ENCODE measurements around the gene CCNT2. TPM values are rescaled to one million over a fixed set of nuclear protein-coding genes. Genes with fewer than 3 reads are reported as not detected.
"Not testable (repeated sequence)": the region's sequence is repeated elsewhere in the genome, so short reads cannot be mapped to it uniquely, and the experiment has no call there.

CCNT2 gene
- total and polyA plus RNA-seq, 2 experiments from 2014 or later: 15.5 to 15.7 TPM

DNA sequence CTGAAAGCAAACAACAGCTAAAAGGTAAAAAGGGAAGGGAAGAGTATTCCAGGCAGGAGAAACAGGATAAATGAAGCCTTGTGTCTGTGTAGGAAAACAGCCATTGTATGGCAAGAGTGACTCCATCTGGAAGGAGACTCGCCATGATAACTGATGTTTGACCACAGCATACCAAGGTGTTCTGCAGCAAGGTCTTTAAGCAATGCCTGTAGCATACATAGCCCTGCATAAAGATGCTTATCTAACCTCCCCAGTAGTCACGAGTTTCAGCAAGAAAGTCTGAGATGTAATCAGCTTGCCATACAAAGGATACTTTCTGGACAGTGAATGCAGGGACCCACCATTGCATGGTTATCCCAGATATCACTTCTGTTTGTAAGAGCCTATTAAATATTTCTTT, 11.9 kb upstream of the CCNT2 start:
- Histone ChIP-seq H3K9me3 (ENCODE audit: low read depth) (no peaks in the 10 kb centered on the region), H3K4me1 (ENCODE audit: insufficient read depth) (no peaks in the 10 kb centered on the region), H3K9ac (no peak overlapping the region), H3K9me2 (ENCODE audit: insufficient read depth) (no peaks in the 10 kb centered on the region), H2AFZ (no peak overlapping the region), H3K27me3 (replicated peaks; ENCODE audit: insufficient read depth) (no peaks in the 10 kb centered on the region), H3K27ac (no peak overlapping the region), H4K20me1 (ENCODE audit: insufficient read depth) (no peaks in the 10 kb centered on the region), H3F3A (ENCODE audit: insufficient read depth) (no peaks in the 10 kb centered on the region), H3K4me2 (ENCODE audit: unreplicated experiment) (no peak overlapping the region), H3K79me2 (ENCODE audit: insufficient read depth) (no peaks in the 10 kb centered on the region), H3K36me3 (ENCODE audit: low read depth) (no peaks in the 10 kb centered on the region), H3K4me3 (no peak overlapping the region)
- no peak for DNase-seq
- 40 to 42% methylated on average over 2 of the region's 2 CpGs for WGBS, 2 experiments (ENCODE audit: low coverage in 1 of 2, low lambda C conversion rate in 2 of 2, missing lambda C conversion rate in 2 of 2)
- no peak for TF ChIP-seq EZH2 (IDR thresholded peaks at IDR 0.05; ENCODE audit: insufficient read depth, poor library complexity, severe bottlenecking)
- no peak for TF ChIP-seq EZH2phosphoT487 (IDR thresholded peaks at IDR 0.05; ENCODE audit: insufficient read depth, low read depth)
- in situ Hi-C loops (cut with MboI): no loop called here

DNA sequence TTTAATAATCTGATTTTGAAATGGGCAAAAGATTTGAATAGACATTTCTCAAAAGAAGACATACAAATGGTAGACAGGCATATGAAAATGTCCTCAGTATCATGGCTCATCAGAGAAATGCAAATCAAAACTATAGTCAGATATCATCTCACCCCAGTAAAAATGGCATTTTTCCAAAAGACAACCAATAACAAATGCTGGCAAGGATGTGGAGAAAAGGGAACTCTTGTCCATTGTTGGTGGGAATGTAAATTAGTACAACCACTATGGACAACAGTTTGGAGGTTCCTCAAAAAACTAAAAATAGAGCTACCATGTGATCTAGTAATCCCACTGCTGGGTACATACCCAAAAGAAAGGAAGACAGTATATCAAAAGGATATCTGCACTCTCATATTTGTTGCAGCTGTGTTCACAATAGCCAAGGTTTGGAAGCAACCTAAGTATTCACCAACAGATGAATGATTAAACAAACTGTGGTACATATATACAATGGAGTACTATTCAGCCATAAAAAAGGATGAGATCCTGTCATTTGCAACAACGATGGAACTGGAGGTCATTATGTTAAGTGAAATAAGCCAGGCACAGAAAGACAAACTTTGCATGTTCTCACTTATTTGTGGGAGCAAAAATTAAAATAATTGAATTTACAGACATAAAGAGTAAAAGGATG, 11.0 kb upstream of the CCNT2 start:
- H3F3A ChIP-seq (ENCODE audit: insufficient read depth); H3K36me3 ChIP-seq (ENCODE audit: low read depth); in situ Hi-C loops (cut with MboI); H3K27me3 ChIP-seq (replicated peaks; ENCODE audit: insufficient read depth); H3K4me3 ChIP-seq; H2AFZ ChIP-seq; H4K20me1 ChIP-seq (ENCODE audit: insufficient read depth); H3K79me2 ChIP-seq (ENCODE audit: insufficient read depth); H3K27ac ChIP-seq; H3K9me2 ChIP-seq (ENCODE audit: insufficient read depth); H3K9ac ChIP-seq; H3K9me3 ChIP-seq (ENCODE audit: low read depth); H3K4me1 ChIP-seq (ENCODE audit: insufficient read depth); DNase-seq; H3K4me2 ChIP-seq (ENCODE audit: unreplicated experiment): not testable (repeated sequence)
- 30 to 43% methylated on average over 1 of the region's 1 CpG for WGBS, 2 experiments (ENCODE audit: low coverage in 1 of 2, low lambda C conversion rate in 2 of 2, missing lambda C conversion rate in 2 of 2)

DNA sequence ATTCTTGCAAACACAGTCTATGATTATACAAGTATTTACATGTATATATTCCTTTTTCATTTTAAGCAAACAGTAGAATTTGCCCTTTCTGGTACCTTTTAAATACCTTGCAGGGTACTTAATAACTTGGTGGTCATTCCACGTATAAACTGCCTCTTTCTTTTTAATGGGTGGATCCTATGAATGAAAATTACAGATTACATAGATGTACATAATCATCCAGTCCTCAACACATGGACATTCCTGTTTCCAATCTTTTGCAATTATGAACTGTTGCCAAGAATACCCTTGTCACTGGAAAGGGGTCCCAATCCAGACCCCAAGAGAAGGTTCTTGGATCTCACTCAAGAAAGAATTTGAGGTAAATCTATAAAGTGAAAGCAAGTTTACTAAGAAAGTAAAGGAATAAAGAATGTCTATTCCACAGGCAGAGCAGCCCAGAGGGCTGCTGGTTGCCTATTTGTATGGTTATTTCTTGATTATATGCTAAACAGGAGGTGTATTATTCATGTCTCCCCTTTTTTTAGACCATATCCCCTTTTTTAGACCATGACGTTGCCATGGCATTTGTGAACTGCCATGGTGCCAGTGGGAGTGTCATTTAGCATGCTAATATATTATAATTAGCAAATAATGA, 7.7 kb upstream of the CCNT2 start:
- Histone ChIP-seq H2AFZ (no peak overlapping the region), H3K9me2 (ENCODE audit: insufficient read depth) (no peaks in the 10 kb centered on the region), H3K9ac (no peak overlapping the region), H4K20me1 (ENCODE audit: insufficient read depth) (no peaks in the 10 kb centered on the region), H3K27ac (no peak overlapping the region), H3K4me1 (ENCODE audit: insufficient read depth) (no peaks in the 10 kb centered on the region), H3K79me2 (ENCODE audit: insufficient read depth) (no peaks in the 10 kb centered on the region), H3F3A (ENCODE audit: insufficient read depth) (no peaks in the 10 kb centered on the region), H3K4me3 (no peak overlapping the region), H3K4me2 (ENCODE audit: unreplicated experiment) (no peak overlapping the region), H3K27me3 (replicated peaks; ENCODE audit: insufficient read depth) (no peaks in the 10 kb centered on the region), H3K9me3 (ENCODE audit: low read depth) (no peaks in the 10 kb centered on the region), H3K36me3 (ENCODE audit: low read depth) (no peaks in the 10 kb centered on the region)
- DNase-seq: no peak
- 40 to 54% methylated on average over 2 of the region's 2 CpGs for WGBS, 2 experiments (ENCODE audit: low coverage in 1 of 2, low lambda C conversion rate in 2 of 2, missing lambda C conversion rate in 2 of 2)
- no peak for TF ChIP-seq EZH2 (IDR thresholded peaks at IDR 0.05; ENCODE audit: insufficient read depth, poor library complexity, severe bottlenecking)
- TF ChIP-seq EZH2phosphoT487 (IDR thresholded peaks at IDR 0.05; ENCODE audit: insufficient read depth, low read depth): no peak
- in situ Hi-C loops (cut with MboI): no loop called here

DNA sequence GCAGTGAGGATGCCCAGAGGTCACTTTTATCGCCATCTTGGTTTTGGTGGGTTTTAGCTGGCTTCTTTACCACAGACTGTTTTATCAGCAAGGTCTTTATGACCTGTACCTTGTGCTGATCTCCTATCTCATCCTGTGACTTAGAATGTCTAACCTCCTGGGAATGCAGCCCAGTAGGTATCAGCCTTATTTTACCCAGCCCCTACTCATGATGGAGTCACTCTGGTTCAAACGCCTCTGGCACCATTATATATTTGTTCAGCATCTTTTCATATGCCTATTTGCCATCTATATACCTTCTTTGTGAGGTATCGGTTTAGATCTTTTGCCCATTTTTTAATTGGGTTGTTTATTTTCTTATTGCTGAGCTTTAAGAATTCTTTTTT, 7.2 kb upstream of the CCNT2 start:
- WGBS, 2 experiments (ENCODE audit: low coverage in 1 of 2, low lambda C conversion rate in 2 of 2, missing lambda C conversion rate in 2 of 2): 63 to 65% methylated on average over 3 of the region's 3 CpGs
- H3K9me2 ChIP-seq (ENCODE audit: insufficient read depth): no peaks in the 10 kb centered on the region
- TF ChIP-seq EZH2phosphoT487 (IDR thresholded peaks at IDR 0.05; ENCODE audit: insufficient read depth, low read depth) (no peak), EZH2 (IDR thresholded peaks at IDR 0.05; ENCODE audit: insufficient read depth, poor library complexity, severe bottlenecking) (no peak)

More for the DNA sequence above, 7.2 kb upstream of the CCNT2 start:
- Histone ChIP-seq H3K4me1 (ENCODE audit: insufficient read depth) (no peaks in the 10 kb centered on the region), H4K20me1 (ENCODE audit: insufficient read depth) (no peaks in the 10 kb centered on the region), H2AFZ (no peak overlapping the region), H3K4me2 (ENCODE audit: unreplicated experiment) (no peak overlapping the region), H3F3A (ENCODE audit: insufficient read depth) (no peaks in the 10 kb centered on the region), H3K9ac (no peak overlapping the region), H3K36me3 (ENCODE audit: low read depth) (no peaks in the 10 kb centered on the region), H3K79me2 (ENCODE audit: insufficient read depth) (no peaks in the 10 kb centered on the region), H3K27me3 (replicated peaks; ENCODE audit: insufficient read depth) (no peaks in the 10 kb centered on the region), H3K9me3 (ENCODE audit: low read depth) (no peaks in the 10 kb centered on the region), H3K27ac (no peak overlapping the region), H3K4me3 (no peak overlapping the region)
- in situ Hi-C loops (cut with MboI): no loop called here
- DNase-seq: no peak
